Type B pancreatic cell (in vitro differentiated cells): Measurements from ENCODE around the gene RFTN1. TPM values are rescaled to one million over a fixed set of nuclear protein-coding genes. Genes with fewer than 3 reads are reported as not detected.

Experiments used
- DNase-seq: peaks from one replicate; pipeline ENCODE4 v3.0.0; 2021; ENCODE audit warnings: mixed read lengths; ENCODE audit not compliant: unreplicated experiment; ENCODE audit errors: extremely low spot score
- H3K27ac Mint-ChIP-seq: 2 replicates; pipeline ENCODE4 v1.8.0; 2021; ENCODE audit warnings: mild to moderate bottlenecking, mixed read lengths
- H3K27me3 Mint-ChIP-seq: 2 replicates; pipeline ENCODE4 v1.8.0; 2021; ENCODE audit warnings: mixed read lengths
- H3K36me3 Mint-ChIP-seq: 2 replicates; pipeline ENCODE4 v1.8.0; 2021; ENCODE audit warnings: mixed read lengths
- H3K4me1 Mint-ChIP-seq: one replicate; pipeline ENCODE4 v1.8.0; 2021; ENCODE audit warnings: mixed read lengths; ENCODE audit not compliant: unreplicated experiment
- H3K4me3 Mint-ChIP-seq: 2 replicates; pipeline ENCODE4 v1.8.0; 2021; ENCODE audit warnings: mild to moderate bottlenecking, mixed read lengths
- H3K9me3 Mint-ChIP-seq: 2 replicates; pipeline ENCODE4 v1.8.0; 2021; ENCODE audit warnings: mixed read lengths
- CTCF ChIP-seq: fragments of 200-600 bp; sonication (generic); conservative IDR thresholded peaks from 2 replicates; pipeline ENCODE4 v1.5.0; 2021; ENCODE audit warnings: antibody characterized with exemption, mild to moderate bottlenecking
- total RNA-seq: library from RNA; stranded (reverse); gene quantifications from 2 replicates; pipeline ENCODE4 v1.2.1, GENCODE V29; 2021; ENCODE audit warnings: low replicate concordance

Gene RFTN1
- total RNA-seq, 1 donor from 2014 or later: 18.3 TPM

GRCh38 chr3:16369885-16370284 lies 143.6 kb downstream of the RFTN1 start:
- Mint-ChIP-seq H3K36me3 (peaks cover 4% of the 10 kb centered on the region), H3K4me3 (no peak overlapping the region), H3K27ac (peak overlapping the region; percentile 59), H3K27me3 (no peaks in the 10 kb centered on the region), H3K9me3 (no peaks in the 10 kb centered on the region), H3K4me1 (peaks cover 43% of the 10 kb centered on the region)
- TF ChIP-seq CTCF: no peak
- DNase-seq: no peak

- no peak overlapping the region for H3K4me3 Mint-ChIP-seq
- peaks cover 4% of the 10 kb centered on the region for H3K36me3 Mint-ChIP-seq
- H3K27ac Mint-ChIP-seq: peak overlapping the region; percentile 21
- DNase-seq: no peak
- H3K4me1 Mint-ChIP-seq: peaks cover 42% of the 10 kb centered on the region
- H3K27me3 Mint-ChIP-seq: no peaks in the 10 kb centered on the region
- H3K9me3 Mint-ChIP-seq: no peaks in the 10 kb centered on the region
- TF ChIP-seq CTCF: no peak
Measured at GRCh38 chr3:16369276-16369675, 144.2 kb downstream of the RFTN1 start.

DNA sequence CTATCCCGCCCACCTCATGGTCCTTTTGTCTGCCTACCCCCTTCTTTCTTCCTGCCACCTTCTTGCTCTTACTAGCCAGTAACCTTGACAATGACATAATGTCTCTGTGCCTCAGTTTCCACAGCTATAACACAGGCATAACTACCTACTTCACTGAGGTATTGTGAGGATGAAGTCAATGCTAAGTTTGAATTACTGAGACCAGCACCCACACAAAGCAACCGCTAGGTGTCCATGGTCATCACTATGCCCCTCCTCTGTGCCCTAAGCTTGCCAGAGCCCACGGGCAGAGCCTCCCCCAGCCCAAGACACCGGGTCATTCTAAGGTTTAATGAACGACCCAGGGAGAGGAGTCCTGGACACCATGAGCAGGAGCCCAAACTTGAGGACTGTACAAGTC lies 146.9 kb downstream of the RFTN1 start:
- H3K9me3 Mint-ChIP-seq: no peaks in the 10 kb centered on the region
- TF ChIP-seq CTCF: peak; percentile 44
- no peaks in the 10 kb centered on the region for H3K27me3 Mint-ChIP-seq
- H3K4me3 Mint-ChIP-seq: no peak overlapping the region
- H3K36me3 Mint-ChIP-seq: peaks cover 4% of the 10 kb centered on the region
- H3K4me1 Mint-ChIP-seq: peaks cover 27% of the 10 kb centered on the region
- no peak overlapping the region for H3K27ac Mint-ChIP-seq
- no peak for DNase-seq

DNA sequence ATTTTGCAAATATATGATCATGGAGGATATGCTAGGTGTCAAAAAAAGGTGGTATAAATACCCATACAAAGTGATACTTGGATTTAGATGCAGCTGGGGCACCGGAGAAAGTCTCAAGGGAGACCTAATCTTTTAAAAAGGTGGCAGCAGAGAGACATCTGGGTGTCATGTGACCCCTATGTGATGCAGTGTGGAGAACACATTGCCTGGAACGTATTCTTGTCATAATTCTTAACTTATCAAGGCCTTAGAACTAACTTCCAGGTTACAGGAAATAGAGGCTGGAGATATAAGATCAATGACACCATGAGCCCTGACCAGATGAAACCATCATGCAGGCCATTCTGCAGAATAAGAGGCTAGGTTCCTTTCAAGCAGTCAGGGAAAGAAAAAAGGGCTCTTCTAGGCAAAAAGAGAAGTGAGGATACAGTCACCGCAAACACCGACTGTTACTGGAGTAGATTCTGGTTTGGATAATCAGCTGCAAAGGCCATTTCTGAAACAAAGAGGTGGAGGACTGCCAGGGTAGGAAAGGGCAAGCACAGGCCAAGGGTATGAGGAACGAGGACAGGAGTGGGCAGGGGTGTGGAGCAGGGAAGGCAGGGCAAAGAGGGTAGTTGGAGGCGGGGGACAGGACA lies 147.9 kb downstream of the RFTN1 start:
- Mint-ChIP-seq H3K27ac (no peak overlapping the region), H3K4me3 (no peak overlapping the region), H3K4me1 (peaks cover 22% of the 10 kb centered on the region), H3K36me3 (peaks cover 4% of the 10 kb centered on the region), H3K9me3 (no peaks in the 10 kb centered on the region), H3K27me3 (no peaks in the 10 kb centered on the region)
- TF ChIP-seq CTCF: no peak
- DNase-seq: no peak

DNA sequence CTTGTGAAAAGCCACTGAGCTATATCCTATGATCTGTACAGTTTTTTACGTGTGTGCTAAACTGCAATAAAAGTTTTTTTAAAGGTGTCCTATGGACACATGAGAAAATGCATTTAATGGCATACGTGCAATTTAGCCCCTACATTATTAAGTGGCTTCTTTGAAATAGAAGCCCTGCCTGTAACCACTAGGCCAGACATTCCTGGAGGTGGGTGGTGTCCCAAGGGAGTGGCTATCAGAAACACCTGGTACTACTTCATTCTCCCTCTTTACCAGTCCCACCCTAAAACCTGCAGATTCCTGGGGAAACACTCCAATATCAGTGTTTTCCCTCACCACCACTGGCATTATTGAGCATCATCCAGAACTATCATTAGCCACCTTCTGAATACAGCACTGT lies 148.5 kb downstream of the RFTN1 start:
- peaks cover 4% of the 10 kb centered on the region for H3K36me3 Mint-ChIP-seq
- no peak for DNase-seq
- H3K4me1 Mint-ChIP-seq: peaks cover 17% of the 10 kb centered on the region
- no peaks in the 10 kb centered on the region for H3K27me3 Mint-ChIP-seq
- H3K4me3 Mint-ChIP-seq: no peak overlapping the region
- H3K9me3 Mint-ChIP-seq: no peaks in the 10 kb centered on the region
- H3K27ac Mint-ChIP-seq: peak overlapping the region; percentile 65
- TF ChIP-seq CTCF: no peak

DNA sequence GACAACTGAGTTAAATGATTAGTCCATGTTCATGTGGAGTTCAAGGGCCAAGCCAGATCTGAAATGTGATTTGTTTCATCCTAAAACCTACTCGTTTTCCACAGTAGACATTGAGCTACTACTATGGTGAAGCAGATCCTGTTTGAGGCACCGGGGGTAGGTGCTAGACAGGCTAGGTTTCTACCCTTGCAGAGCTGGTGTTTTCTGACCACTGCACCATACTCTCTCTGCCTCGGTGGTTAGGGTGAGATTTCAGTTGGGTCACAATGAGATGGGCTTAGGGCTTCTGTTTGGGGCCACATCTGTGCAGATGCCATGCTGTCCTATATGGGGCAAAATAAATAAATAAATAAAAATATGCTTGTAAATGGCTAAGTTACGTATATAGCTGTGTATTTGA lies 149.2 kb downstream of the RFTN1 start:
- H3K36me3 Mint-ChIP-seq: peaks cover 5% of the 10 kb centered on the region
- H3K27ac Mint-ChIP-seq: no peak overlapping the region
- H3K4me3 Mint-ChIP-seq: no peak overlapping the region
- TF ChIP-seq CTCF: no peak
- no peaks in the 10 kb centered on the region for H3K9me3 Mint-ChIP-seq
- H3K27me3 Mint-ChIP-seq: no peaks in the 10 kb centered on the region
- H3K4me1 Mint-ChIP-seq: peaks cover 14% of the 10 kb centered on the region
- DNase-seq: no peak
